GM18870 (cell line): Measurements from ENCODE around the gene EPS8L2.

Source experiments
- ATAC-seq: cut with Tn5 transposase; IDR thresholded peaks from one replicate; pipeline ENCODE4 v1.9.1; 2021; ENCODE audit warnings: moderate library complexity; ENCODE audit not compliant: unreplicated experiment

Gene EPS8L2

DNA sequence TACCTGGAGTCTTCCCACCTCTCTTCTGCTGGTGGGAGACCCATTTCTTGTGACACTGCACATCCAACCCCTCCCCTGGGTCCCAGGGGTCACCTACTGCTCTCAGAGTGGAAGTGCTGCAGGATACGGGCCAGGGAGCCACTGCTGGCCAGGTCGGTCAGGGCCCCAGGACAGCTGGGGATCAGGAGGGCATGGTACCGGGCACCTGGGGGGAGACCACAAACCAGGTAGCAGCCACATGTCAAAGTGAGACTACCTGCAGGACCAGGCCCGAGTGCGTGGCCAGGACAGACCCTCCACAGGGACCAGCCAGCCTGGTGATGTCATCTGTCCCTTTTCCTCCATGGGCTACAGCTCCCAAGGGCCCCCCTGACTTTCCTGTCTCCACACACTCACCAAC lies 67.4 kb downstream of the EPS8L2 start:
- ATAC-seq: no peak

- no peak for ATAC-seq
These were observed 67.8 kb downstream of the EPS8L2 start for GRCh38 chr11:773830-774229.

DNA sequence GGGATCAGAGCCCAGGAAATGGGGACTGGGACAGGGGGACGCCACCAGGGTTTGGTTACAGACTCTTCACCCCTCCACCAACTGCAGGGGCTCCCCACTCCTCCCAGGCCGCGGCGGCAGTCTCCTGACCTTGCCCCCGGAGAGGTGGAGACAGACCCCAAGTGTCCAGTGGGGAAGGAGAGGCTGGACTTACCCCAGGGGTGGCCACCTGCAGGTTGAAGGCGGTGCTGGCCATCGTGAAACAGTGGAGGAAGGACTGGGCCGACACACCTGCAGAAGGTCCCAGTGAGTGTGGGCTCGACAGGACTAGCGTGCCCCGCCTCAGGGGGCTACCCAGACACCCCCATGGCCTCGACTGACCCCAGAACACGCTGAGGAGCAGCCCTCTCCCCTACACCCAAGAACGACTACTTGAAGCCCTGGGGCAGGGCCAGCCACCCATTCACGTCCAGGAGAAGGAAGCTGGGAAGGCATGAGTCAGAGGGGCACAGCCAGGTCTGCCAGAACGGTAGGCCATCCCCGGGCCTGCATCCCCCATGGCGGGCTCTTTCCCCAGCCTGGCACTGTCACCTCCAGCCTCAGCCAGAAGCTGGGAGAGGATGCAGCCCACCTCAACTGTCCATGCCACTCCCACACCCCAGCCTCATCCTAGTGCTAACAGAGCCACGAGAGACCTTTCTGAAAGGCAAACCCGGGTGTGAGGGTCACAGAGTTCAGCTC lies 69.0 kb downstream of the EPS8L2 start:
- ATAC-seq: no peak

- ATAC-seq: no peak
These were observed 70.2 kb downstream of the EPS8L2 start for GRCh38 chr11:776263-776560.

GRCh38 chr11:776561-777287 lies 70.7 kb downstream of the EPS8L2 start:
- no peak for ATAC-seq
